Muscle of arm (tissue), 12 donors: ENCODE measurements around the gene GALNT7. TPM values are rescaled to one million over a fixed set of nuclear protein-coding genes. Genes with fewer than 3 reads are reported as not detected.

Experiments used
- DNase-seq: peaks from one replicate; pipeline ENCODE4 v3.0.0-alpha.2; 2013
- polyA plus RNA-seq, 12 donors: library from polyadenylated mRNA; unstranded; fragments of 120-200 nt; gene quantifications; one replicate each; pipeline ENCODE4 v1.2.1, GENCODE V29; 2013; ENCODE audit not compliant: insufficient read length in 12 of 12

Gene GALNT7
- polyA plus RNA-seq, 12 donors = 19.3 to 69.0 (median 34.7) TPM; not detected in 1

GRCh38 chr4:173293663-173294062, 125.1 kb downstream of the GALNT7 start:
- no peak for DNase-seq

GRCh38 chr4:173294444-173294843, 125.8 kb downstream of the GALNT7 start:
- no peak for DNase-seq

- peak; percentile 27 for DNase-seq
Observed at GRCh38 chr4:173301518-173302201, 133.0 kb downstream of the GALNT7 start.

GRCh38 chr4:173307778-173308177, 139.2 kb downstream of the GALNT7 start:
- DNase-seq = no peak

- DNase-seq = no peak
Observed at GRCh38 chr4:173311368-173311767, 142.8 kb downstream of the GALNT7 start.

- no peak for DNase-seq
Observed at GRCh38 chr4:173314715-173315114, 146.1 kb downstream of the GALNT7 start.

GRCh38 chr4:173316060-173316459, 147.4 kb downstream of the GALNT7 start:
- DNase-seq = no peak

GRCh38 chr4:173317004-173317403, 148.4 kb downstream of the GALNT7 start:
- DNase-seq = no peak

- no peak for DNase-seq
Observed at GRCh38 chr4:173318240-173318639, 149.6 kb downstream of the GALNT7 start.

- DNase-seq = no peak
Observed at GRCh38 chr4:173318648-173319211, 150.1 kb downstream of the GALNT7 start.

GRCh38 chr4:173319696-173320095, 151.1 kb downstream of the GALNT7 start:
- DNase-seq = no peak

- DNase-seq = no peak
Observed at GRCh38 chr4:173325007-173325736, 156.6 kb downstream of the GALNT7 start.

GRCh38 chr4:173328236-173328901, 159.8 kb downstream of the GALNT7 start:
- no peak for DNase-seq

GRCh38 chr4:173330590-173330989, 162.0 kb downstream of the GALNT7 start:
- no peak for DNase-seq

GRCh38 chr4:173332021-173332487, 163.4 kb downstream of the GALNT7 start:
- DNase-seq = no peak

- no peak for DNase-seq
Observed at GRCh38 chr4:173332963-173333657, 164.5 kb downstream of the GALNT7 start.

GRCh38 chr4:173333658-173334084, 165.1 kb downstream of the GALNT7 start:
- DNase-seq = peak; percentile 39

GRCh38 chr4:173334085-173334890, 165.7 kb downstream of the GALNT7 start, which contains the start of gene HMGB2:
Gene HMGB2, minus strand, starts transcription at chr4:173334358. Its CDS starts 709 bp downstream, at chr4:173333649.
- peak; percentile 100 for DNase-seq

- DNase-seq = peak; percentile 61
Observed at GRCh38 chr4:173334891-173335752, 166.5 kb downstream of the GALNT7 start.

- DNase-seq = no peak
Observed at GRCh38 chr4:173337463-173337862, 168.9 kb downstream of the GALNT7 start.
